ENCODE results near the gene EZR. TPM values are rescaled to one million over a fixed set of nuclear protein-coding genes. Genes with fewer than 3 reads are reported as not detected.
A peak's percentile ranks its signal among the peaks of the same experiment; 100 is the strongest.

EZR gene
- total RNA-seq, result 100 to 1,000 TPM; 257 to 424 TPM

DNA sequence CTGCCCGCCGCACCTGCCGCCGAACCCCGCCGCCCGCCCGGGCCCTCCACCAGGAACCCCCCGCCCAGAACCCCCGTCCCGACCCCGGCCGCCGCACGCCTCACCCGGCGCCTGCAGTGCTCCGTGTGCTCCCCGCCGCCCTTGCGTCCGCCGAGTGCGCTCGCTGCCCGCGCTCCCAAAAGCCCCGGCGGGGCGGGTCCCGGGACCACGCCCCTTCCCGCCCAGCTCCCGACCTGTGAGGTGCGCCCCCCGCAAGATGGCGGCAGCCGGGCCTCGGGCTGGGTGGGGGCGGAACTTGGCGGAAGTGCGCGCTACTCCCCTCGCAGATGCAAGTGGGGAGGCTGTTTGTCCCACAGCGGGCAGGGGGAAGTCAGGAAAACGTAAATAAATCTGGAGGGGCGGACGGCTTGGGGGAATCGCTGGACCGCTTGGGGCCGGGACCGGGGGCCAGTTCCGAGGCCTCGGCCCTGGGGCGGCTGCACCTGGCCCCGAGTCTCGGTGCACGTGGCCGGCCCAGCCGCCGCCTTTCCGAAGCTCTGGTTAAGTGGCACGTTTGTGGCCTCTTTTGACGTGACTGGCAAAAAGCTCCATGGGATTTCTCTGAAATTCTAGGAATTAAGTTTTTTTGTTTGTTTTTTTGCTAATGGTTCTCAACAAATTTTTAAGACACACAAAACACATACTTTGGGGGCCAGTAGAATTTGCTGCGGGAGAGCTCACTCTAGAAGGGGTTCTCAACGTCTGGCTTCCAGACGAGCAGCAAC, at the start of gene EZR:
EZR (minus strand) TSS at position 156 of the 764 bp plus-strand sequence. CDS start 1,275 bp downstream, outside the sequence.
- H3K27me3 ChIP-seq, result no peaks in the 10 kb centered on the region
- intact Hi-C loops (cut with DNase I), result loop anchor here (10.0 kb wide), 1 partner anchor 115 kb away; no protein-coding TSS in a partner anchor
- H3K4me3 ChIP-seq, result peak within 1 kb of the TSS; percentile 77
- DNase-seq, result peak; percentile 87
- H3K4me1 ChIP-seq, result no peaks in the 10 kb centered on the region
- TF ChIP-seq, protein P1, sequence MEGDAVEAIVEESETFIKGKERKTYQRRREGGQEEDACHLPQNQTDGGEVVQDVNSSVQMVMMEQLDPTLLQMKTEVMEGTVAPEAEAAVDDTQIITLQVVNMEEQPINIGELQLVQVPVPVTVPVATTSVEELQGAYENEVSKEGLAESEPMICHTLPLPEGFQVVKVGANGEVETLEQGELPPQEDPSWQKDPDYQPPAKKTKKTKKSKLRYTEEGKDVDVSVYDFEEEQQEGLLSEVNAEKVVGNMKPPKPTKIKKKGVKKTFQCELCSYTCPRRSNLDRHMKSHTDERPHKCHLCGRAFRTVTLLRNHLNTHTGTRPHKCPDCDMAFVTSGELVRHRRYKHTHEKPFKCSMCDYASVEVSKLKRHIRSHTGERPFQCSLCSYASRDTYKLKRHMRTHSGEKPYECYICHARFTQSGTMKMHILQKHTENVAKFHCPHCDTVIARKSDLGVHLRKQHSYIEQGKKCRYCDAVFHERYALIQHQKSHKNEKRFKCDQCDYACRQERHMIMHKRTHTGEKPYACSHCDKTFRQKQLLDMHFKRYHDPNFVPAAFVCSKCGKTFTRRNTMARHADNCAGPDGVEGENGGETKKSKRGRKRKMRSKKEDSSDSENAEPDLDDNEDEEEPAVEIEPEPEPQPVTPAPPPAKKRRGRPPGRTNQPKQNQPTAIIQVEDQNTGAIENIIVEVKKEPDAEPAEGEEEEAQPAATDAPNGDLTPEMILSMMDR (IDR thresholded peaks at IDR 0.05), result no peak
- H3K9ac ChIP-seq (ENCODE audit: low read depth in 2 of 2, low read length in 2 of 2), result peak within 1 kb of the TSS; percentile 71 to 97
- no peaks in the 10 kb centered on the region for H3K36me3 ChIP-seq
- peak within 1 kb of the TSS; percentile 97 for H3K27ac ChIP-seq
- no peaks in the 10 kb centered on the region for H3K9me3 ChIP-seq

GRCh38 chr6:158868122-158868480, 48.9 kb upstream of the EZR start:
- DNase-seq, result no peak
- TF ChIP-seq, protein P1 (IDR thresholded peaks at IDR 0.05), result no peak
- H3K9ac ChIP-seq (ENCODE audit: low read depth in 2 of 2, low read length in 2 of 2), result no peak overlapping the region
- H3K27ac ChIP-seq, result peak overlapping the region; percentile 92
- H3K4me1 ChIP-seq, result peaks cover 3% of the 10 kb centered on the region
- H3K4me3 ChIP-seq, result no peak overlapping the region
- no peaks in the 10 kb centered on the region for H3K27me3 ChIP-seq
- H3K9me3 ChIP-seq, result no peaks in the 10 kb centered on the region
- no peaks in the 10 kb centered on the region for H3K36me3 ChIP-seq
- intact Hi-C loops (cut with DNase I), result no loop called here

GRCh38 chr6:158867381-158868121, 48.4 kb upstream of the EZR start:
- Histone ChIP-seq H3K4me3 (no peak overlapping the region), H3K9ac (ENCODE audit: low read depth in 2 of 2, low read length in 2 of 2) (no peak overlapping the region), H3K27ac (peak overlapping the region; percentile 92), H3K27me3 (no peaks in the 10 kb centered on the region), H3K4me1 (peaks cover 3% of the 10 kb centered on the region), H3K9me3 (no peaks in the 10 kb centered on the region), H3K36me3 (no peaks in the 10 kb centered on the region)
- peak; percentile 54 for DNase-seq
- intact Hi-C loops (cut with DNase I), result no loop called here
- TF ChIP-seq, protein P1 (IDR thresholded peaks at IDR 0.05), result no peak

- Histone ChIP-seq H3K4me1 (peaks cover 3% of the 10 kb centered on the region), H3K27me3 (no peaks in the 10 kb centered on the region), H3K9me3 (no peaks in the 10 kb centered on the region), H3K4me3 (no peak overlapping the region), H3K9ac (ENCODE audit: low read depth in 2 of 2, low read length in 2 of 2) (no peak overlapping the region), H3K36me3 (no peaks in the 10 kb centered on the region), H3K27ac (no peak overlapping the region)
- DNase-seq, result no peak
- TF ChIP-seq, protein P1 (IDR thresholded peaks at IDR 0.05), result no peak
- intact Hi-C loops (cut with DNase I), result no loop called here
These were observed 46.6 kb upstream of the EZR start for GRCh38 chr6:158865769-158866168.

GRCh38 chr6:158863646-158864045, 44.5 kb upstream of the EZR start:
- intact Hi-C loops (cut with DNase I), result no loop called here
- Histone ChIP-seq H3K4me3 (no peak overlapping the region), H3K9me3 (no peaks in the 10 kb centered on the region), H3K4me1 (no peaks in the 10 kb centered on the region), H3K36me3 (no peaks in the 10 kb centered on the region), H3K9ac (ENCODE audit: low read depth in 2 of 2, low read length in 2 of 2) (no peak overlapping the region), H3K27me3 (no peaks in the 10 kb centered on the region), H3K27ac (no peak overlapping the region)
- DNase-seq, result no peak
- TF ChIP-seq, protein P1 (IDR thresholded peaks at IDR 0.05), result no peak

Measured in colonic mucosa (tissue), 4 donors.